Kidney (tissue), 14 donors: ENCODE data around the gene TNFSF8. TPM values are rescaled to one million over a fixed set of nuclear protein-coding genes. Genes with fewer than 3 reads are reported as not detected.

ENCODE experiments used
- DNase-seq, 5 donors: peaks; one replicate each; pipeline ENCODE4 v3.0.0-alpha.2; 2013 to 2020
- FAIRE-seq: peaks from 2 replicates; lab custom pipeline; 2012; peaks lifted over from hg19 to GRCh38; lab: Jason Lieb, UNC
- H3K27ac ChIP-seq, 2 donors: one replicate each; pipeline ENCODE4 v1.7.0; 2013; ENCODE audit warnings: low read depth in 2 of 2, low read length in 2 of 2, inconsistent platforms in 1 of 2
- H3K27me3 ChIP-seq: one replicate; pipeline ENCODE4 v1.7.1; 2013; ENCODE audit warnings: low read length, inconsistent platforms; ENCODE audit not compliant: control insufficient read depth, insufficient read depth
- H3K36me3 ChIP-seq, 3 donors: one replicate each; pipeline versions ENCODE4 v1.7.0 to v1.7.1; 2013; ENCODE audit warnings: low read length in 3 of 3, control low read depth in 1 of 3, inconsistent platforms in 1 of 3; ENCODE audit not compliant: insufficient read depth in 3 of 3, control insufficient read depth in 2 of 3
- H3K4me1 ChIP-seq, 3 donors: one replicate each; pipeline versions ENCODE4 v1.7.0 to v1.7.1; 2013; ENCODE audit warnings: low read length in 3 of 3, inconsistent platforms in 1 of 3, low read depth in 1 of 3; ENCODE audit not compliant: control insufficient read depth in 2 of 3, insufficient read depth in 2 of 3
- H3K4me3 ChIP-seq, 3 donors: one replicate each; pipeline versions ENCODE4 v1.7.0 to v1.8.1; 2013; ENCODE audit warnings: low read length in 3 of 3, control low read depth in 1 of 3, inconsistent platforms in 1 of 3
- H3K9ac ChIP-seq, 3 donors: one replicate each; pipeline versions ENCODE4 v1.7.0 to v1.7.1; 2013; ENCODE audit warnings: low read length in 3 of 3, control low read depth in 1 of 3, inconsistent platforms in 1 of 3
- H3K9me3 ChIP-seq, 3 donors: one replicate each; pipeline versions ENCODE4 v1.7.0 to v1.7.1; 2013; ENCODE audit warnings: low read length in 3 of 3, control low read depth in 1 of 3, inconsistent platforms in 1 of 3; ENCODE audit not compliant: control insufficient read depth in 2 of 3, insufficient read depth in 1 of 3
- intact Hi-C: fragments of 100-400 bp; cut with DNase I; formaldehyde crosslinking; loops from one replicate; pipeline ENCODE4 v1.11.1; 2022
- polyA plus RNA-seq: library from polyadenylated mRNA; stranded (reverse); fragments of 350-450 nt; fragmentation: Illumina TruSeq; extraction: RNeasy Lipid Tissue Mini Kit (QIAGEN cat#74804); gene quantifications from one replicate; pipeline ENCODE4 v1.2.3, GENCODE V29; 2014; ENCODE audit warnings: low read depth, low replicate concordance; ENCODE audit not compliant: insufficient read depth
- total RNA-seq: library from RNA; stranded (reverse); fragmentation: NEBNext Ultra II Directional; extraction: Animal tissue kit (Norgen Biotek cat#: 25700); gene quantifications from one replicate; pipeline ENCODE4 v1.2.1, GENCODE V29; 2021
- TF ChIP-seq, protein P1 (sequence below): IDR thresholded peaks from 3 replicates; pipeline ENCODE4 v1.5.1; 2012; ENCODE audit warnings: mild to moderate bottlenecking, moderate library complexity, borderline replicate concordance; ENCODE audit not compliant: insufficient read depth; ENCODE audit errors: extremely low read depth
- donor health status: control.
- donor health status: control.
- donor health status: control.
- donor health status: control.
- donor health status: control.
- donor health status: DM: yes; HTN: yes; CAD: no.
- donor health status: Normal renal cell carcinoma (clear cell type).

The TNFSF8 gene
- total and polyA plus RNA-seq, 2 donors from 2014 or later = 0.43 to 5.0 TPM

DNA sequence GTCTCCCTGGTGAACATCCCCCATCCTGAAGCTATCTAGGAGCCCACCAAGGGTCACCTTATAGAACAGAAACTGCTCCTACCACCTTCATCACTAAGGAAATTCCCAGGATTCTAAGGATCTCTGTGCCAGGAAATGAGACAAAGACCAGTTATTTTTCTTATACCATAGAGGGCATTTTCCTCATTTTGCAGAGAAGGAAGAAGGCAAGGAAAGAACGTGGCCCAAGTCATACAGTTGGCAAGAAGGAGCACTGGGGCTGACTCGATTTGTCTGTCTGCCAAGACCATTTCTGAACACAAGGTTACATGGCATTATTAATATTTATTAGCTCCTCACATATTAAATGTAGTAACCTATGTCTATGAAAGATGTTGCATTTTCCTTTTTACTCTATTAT lies 74.9 kb downstream of the TNFSF8 start:
- H3K36me3 ChIP-seq = no peaks in the 10 kb centered on the region
- TF ChIP-seq, protein P1, sequence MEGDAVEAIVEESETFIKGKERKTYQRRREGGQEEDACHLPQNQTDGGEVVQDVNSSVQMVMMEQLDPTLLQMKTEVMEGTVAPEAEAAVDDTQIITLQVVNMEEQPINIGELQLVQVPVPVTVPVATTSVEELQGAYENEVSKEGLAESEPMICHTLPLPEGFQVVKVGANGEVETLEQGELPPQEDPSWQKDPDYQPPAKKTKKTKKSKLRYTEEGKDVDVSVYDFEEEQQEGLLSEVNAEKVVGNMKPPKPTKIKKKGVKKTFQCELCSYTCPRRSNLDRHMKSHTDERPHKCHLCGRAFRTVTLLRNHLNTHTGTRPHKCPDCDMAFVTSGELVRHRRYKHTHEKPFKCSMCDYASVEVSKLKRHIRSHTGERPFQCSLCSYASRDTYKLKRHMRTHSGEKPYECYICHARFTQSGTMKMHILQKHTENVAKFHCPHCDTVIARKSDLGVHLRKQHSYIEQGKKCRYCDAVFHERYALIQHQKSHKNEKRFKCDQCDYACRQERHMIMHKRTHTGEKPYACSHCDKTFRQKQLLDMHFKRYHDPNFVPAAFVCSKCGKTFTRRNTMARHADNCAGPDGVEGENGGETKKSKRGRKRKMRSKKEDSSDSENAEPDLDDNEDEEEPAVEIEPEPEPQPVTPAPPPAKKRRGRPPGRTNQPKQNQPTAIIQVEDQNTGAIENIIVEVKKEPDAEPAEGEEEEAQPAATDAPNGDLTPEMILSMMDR = no peak
- DNase-seq = no peak
- no peak overlapping the region for H3K9ac ChIP-seq
- no peaks in the 10 kb centered on the region for H3K9me3 ChIP-seq
- no peak overlapping the region for H3K27ac ChIP-seq
- FAIRE-seq = no peak
- no peak overlapping the region for H3K4me3 ChIP-seq
- H3K4me1 ChIP-seq = peaks cover 0 to 4% (median 0%) of the 10 kb centered on the region in 3 donors
- no peaks in the 10 kb centered on the region for H3K27me3 ChIP-seq
- intact Hi-C loops = no loop called here

DNA sequence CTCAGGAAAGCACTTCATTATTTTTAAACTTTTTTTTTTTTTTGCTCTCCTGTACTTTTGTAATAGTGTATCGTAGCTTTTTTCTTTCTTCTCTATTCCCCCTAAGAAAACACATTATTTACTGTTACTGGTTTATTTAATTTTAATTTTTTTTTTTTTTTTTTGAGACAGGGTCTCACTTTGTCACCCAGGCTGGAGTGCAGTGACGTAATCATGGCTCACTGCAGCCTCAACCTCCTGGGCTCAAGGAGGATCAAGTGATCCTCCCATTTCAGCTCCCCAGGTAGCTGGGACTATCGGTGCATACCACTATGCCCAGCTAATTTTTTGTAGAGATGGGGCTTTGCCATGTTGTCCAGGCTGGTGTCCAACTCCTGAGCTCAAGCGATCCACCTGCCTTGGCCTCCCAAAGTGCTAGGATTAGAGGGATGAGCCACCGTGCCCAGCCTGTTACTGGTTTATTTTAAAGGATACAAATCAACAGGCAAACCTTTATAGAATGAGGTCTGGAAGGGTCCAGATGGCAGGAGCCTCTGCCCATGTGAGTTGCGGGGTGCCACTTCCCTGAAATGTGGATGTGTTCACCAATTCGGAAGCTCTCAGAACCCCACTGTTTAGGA lies 75.5 kb downstream of the TNFSF8 start:
- no peaks in the 10 kb centered on the region for H3K27me3 ChIP-seq
- DNase-seq (no peak), FAIRE-seq (no peak)
- no peak overlapping the region for H3K4me3 ChIP-seq
- TF ChIP-seq, protein P1 = no peak
- no peaks in the 10 kb centered on the region for H3K9me3 ChIP-seq
- intact Hi-C loops = no loop called here
- no peak overlapping the region for H3K9ac ChIP-seq
- peaks cover 0 to 4% (median 0%) of the 10 kb centered on the region in 3 donors for H3K4me1 ChIP-seq
- H3K36me3 ChIP-seq = no peaks in the 10 kb centered on the region
- no peak overlapping the region for H3K27ac ChIP-seq

DNA sequence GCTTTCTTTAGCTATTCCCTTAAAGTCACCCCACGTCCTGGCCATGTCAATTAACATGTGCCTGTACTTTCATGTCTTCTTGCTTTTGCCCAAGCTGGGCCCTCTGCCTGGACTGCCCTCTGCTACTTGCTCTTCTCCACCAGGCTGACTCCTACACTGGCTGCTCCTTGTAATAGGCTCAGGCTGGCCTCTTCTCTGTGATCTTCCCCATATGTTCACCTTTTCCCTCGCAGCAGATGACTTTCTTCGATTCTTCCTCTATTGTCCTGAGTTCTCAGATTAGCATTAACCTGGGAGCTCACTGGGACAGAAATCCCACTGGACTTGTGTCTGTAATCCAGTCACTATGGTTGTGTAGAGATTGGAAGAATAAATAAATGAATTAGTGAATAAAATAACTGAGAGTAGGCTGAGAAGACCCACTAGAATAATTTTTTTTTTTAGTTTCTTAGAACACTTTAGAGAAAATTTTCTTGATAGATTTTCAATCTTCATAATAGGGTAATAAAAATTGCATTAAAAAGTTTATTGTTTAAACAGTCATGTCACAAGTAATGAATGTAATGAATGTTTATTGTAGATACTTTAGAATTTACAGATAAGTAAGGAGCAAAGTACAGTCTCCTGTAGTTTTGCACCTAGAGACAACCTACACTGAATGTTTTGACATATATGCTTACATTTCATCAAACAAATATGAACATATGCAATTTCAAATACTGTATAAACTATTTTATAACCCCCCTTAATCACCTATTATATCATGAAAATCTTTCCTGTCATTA lies 77.1 kb downstream of the TNFSF8 start:
- no peak for FAIRE-seq
- Histone ChIP-seq H3K9me3 (no peaks in the 10 kb centered on the region), H3K9ac (no peak overlapping the region), H3K36me3 (no peaks in the 10 kb centered on the region), H3K27ac (no peak overlapping the region), H3K4me3 (no peak overlapping the region), H3K27me3 (no peaks in the 10 kb centered on the region), H3K4me1 (no peaks in the 10 kb centered on the region)
- intact Hi-C loops = no loop called here
- TF ChIP-seq, protein P1 = no peak
- DNase-seq = no peak
